Neural progenitor cell (in vitro differentiated cells): Measurements from ENCODE around the gene HTR2B. TPM values are rescaled to one million over a fixed set of nuclear protein-coding genes. Genes with fewer than 3 reads are reported as not detected.

Experiments used
- DNase-seq: peaks from one replicate; pipeline ENCODE4 v3.0.0-alpha.2; 2016; ENCODE audit warnings: low spot score
- H2AFZ ChIP-seq: fragments of 200-600 bp; sonication (generic); replicated peaks from 2 replicates; pipeline ENCODE4 v1.6.1; 2016; ENCODE audit warnings: antibody characterized with exemption
- H3F3A ChIP-seq: fragments of 200-600 bp; sonication (generic); 2 replicates; pipeline ENCODE4 v1.6.1; 2016; ENCODE audit warnings: antibody characterized with exemption, low read depth
- H3K27ac ChIP-seq: fragments of 200-600 bp; sonication (generic); 2 replicates; pipeline ENCODE4 v1.5.1; 2016; ENCODE audit warnings: mild to moderate bottlenecking
- H3K27me3 ChIP-seq: fragments of 200-600 bp; sonication (generic); 2 replicates; pipeline ENCODE4 v1.6.1; 2016; ENCODE audit warnings: mild to moderate bottlenecking, moderate library complexity
- H3K36me3 ChIP-seq: fragments of 200-600 bp; sonication (generic); 2 replicates; pipeline ENCODE4 v1.5.1; 2016
- H3K4me1 ChIP-seq: fragments of 200-600 bp; sonication (generic); 2 replicates; pipeline ENCODE4 v1.6.1; 2016; ENCODE audit warnings: mixed run types
- H3K4me2 ChIP-seq: fragments of 200-600 bp; sonication (generic); 2 replicates; pipeline ENCODE4 v1.6.1; 2016
- H3K4me3 ChIP-seq: fragments of 200-600 bp; sonication (generic); 2 replicates; pipeline ENCODE4 v1.5.1; 2016
- H3K79me2 ChIP-seq: fragments of 200-600 bp; sonication (generic); 2 replicates; pipeline ENCODE4 v1.6.1; 2016; ENCODE audit warnings: low read depth
- H3K9ac ChIP-seq: fragments of 200-600 bp; sonication (generic); 2 replicates; pipeline ENCODE4 v1.6.1; 2016
- H3K9me3 ChIP-seq: fragments of 200-600 bp; sonication (generic); 2 replicates; pipeline ENCODE4 v1.5.1; 2016; ENCODE audit warnings: low read depth
- H4K20me1 ChIP-seq: fragments of 200-600 bp; sonication (generic); 2 replicates; pipeline ENCODE4 v1.6.1; 2016; ENCODE audit warnings: low read depth
- H3K27ac Mint-ChIP-seq: 3 replicates; pipeline ENCODE4 v1.8.0; 2021; ENCODE audit warnings: mixed read lengths
- H3K27me3 Mint-ChIP-seq: 2 replicates; pipeline ENCODE4 v1.8.0; 2022; ENCODE audit warnings: low read depth, mild to moderate bottlenecking, inconsistent platforms, moderate library complexity, mixed read lengths; ENCODE audit not compliant: insufficient read depth
- H3K36me3 Mint-ChIP-seq: 3 replicates; pipeline ENCODE4 v1.8.0; 2021; ENCODE audit warnings: mixed read lengths
- H3K4me1 Mint-ChIP-seq: 3 replicates; pipeline ENCODE4 v1.8.0; 2021; ENCODE audit warnings: mixed read lengths
- H3K4me3 Mint-ChIP-seq: 3 replicates; pipeline ENCODE4 v1.8.0; 2021; ENCODE audit warnings: mild to moderate bottlenecking, moderate library complexity, mixed read lengths
- H3K9me3 Mint-ChIP-seq: 3 replicates; pipeline ENCODE4 v1.8.0; 2020; ENCODE audit warnings: mixed read lengths
- CTCF ChIP-seq: fragments of 200-600 bp; sonication (generic); IDR thresholded peaks from 2 replicates; pipeline ENCODE4 v1.5.1; 2017; ENCODE audit warnings: antibody characterized with exemption, mild to moderate bottlenecking
- EZH2 ChIP-seq: fragments of 200-600 bp; sonication (generic); IDR thresholded peaks from 2 replicates; pipeline ENCODE4 v1.6.1; 2017; ENCODE audit warnings: antibody characterized with exemption, mild to moderate bottlenecking, moderate library complexity
- EZH2phosphoT487 ChIP-seq: fragments of 200-600 bp; sonication (generic); IDR thresholded peaks from 2 replicates; pipeline ENCODE4 v1.6.1; 2017; ENCODE audit warnings: antibody characterized with exemption
- total RNA-seq: library from RNA; depleted of rRNA; stranded (reverse); fragments of >200 nt; gene quantifications from 2 replicates; pipeline ENCODE4 v1.2.3, GENCODE V29; 2015; ENCODE audit warnings: low replicate concordance

Gene HTR2B
- total RNA-seq, 1 donor from 2014 or later: not detected

GRCh38 chr2:231127936-231128335, 3.1 kb upstream of the HTR2B start:
- no peaks in the 10 kb centered on the region for H3K27me3 ChIP-seq
- Mint-ChIP-seq H3K36me3 (peaks cover 2% of the 10 kb centered on the region), H3K27me3 (no peaks in the 10 kb centered on the region), H3K4me1 (peaks cover 15% of the 10 kb centered on the region), H3K4me3 (no peak overlapping the region), H3K27ac (no peak overlapping the region), H3K9me3 (no peaks in the 10 kb centered on the region)
- no peak overlapping the region for H2AFZ ChIP-seq
- no peak overlapping the region for H3K4me2 ChIP-seq
- H3K79me2 ChIP-seq: no peaks in the 10 kb centered on the region
- DNase-seq: no peak
- peaks cover 19% of the 10 kb centered on the region for H3F3A ChIP-seq
- peaks cover 7% of the 10 kb centered on the region for H3K4me1 ChIP-seq
- no peak overlapping the region for H3K27ac ChIP-seq
- H3K4me3 ChIP-seq: no peak overlapping the region
- H4K20me1 ChIP-seq: peaks cover 12% of the 10 kb centered on the region
- TF ChIP-seq EZH2phosphoT487 (no peak), EZH2 (no peak), CTCF (no peak)
- H3K9me3 ChIP-seq: no peaks in the 10 kb centered on the region
- H3K9ac ChIP-seq: no peak overlapping the region
- no peaks in the 10 kb centered on the region for H3K36me3 ChIP-seq

GRCh38 chr2:231127480-231127879, 2.6 kb upstream of the HTR2B start:
- H3K4me1 Mint-ChIP-seq: peaks cover 15% of the 10 kb centered on the region
- H3F3A ChIP-seq: peaks cover 19% of the 10 kb centered on the region
- peaks cover 2% of the 10 kb centered on the region for H3K36me3 Mint-ChIP-seq
- no peaks in the 10 kb centered on the region for H3K79me2 ChIP-seq
- H4K20me1 ChIP-seq: peaks cover 12% of the 10 kb centered on the region
- no peaks in the 10 kb centered on the region for H3K9me3 Mint-ChIP-seq
- no peak for DNase-seq
- H3K9me3 ChIP-seq: no peaks in the 10 kb centered on the region
- no peak overlapping the region for H3K27ac Mint-ChIP-seq
- H3K4me3 Mint-ChIP-seq: no peak overlapping the region
- no peak overlapping the region for H3K4me3 ChIP-seq
- no peaks in the 10 kb centered on the region for H3K27me3 ChIP-seq
- TF ChIP-seq EZH2phosphoT487 (no peak), CTCF (no peak), EZH2 (no peak)
- no peaks in the 10 kb centered on the region for H3K27me3 Mint-ChIP-seq
- no peak overlapping the region for H3K9ac ChIP-seq
- no peak overlapping the region for H3K4me2 ChIP-seq
- no peak overlapping the region for H2AFZ ChIP-seq
- H3K4me1 ChIP-seq: peaks cover 7% of the 10 kb centered on the region
- H3K36me3 ChIP-seq: no peaks in the 10 kb centered on the region
- no peak overlapping the region for H3K27ac ChIP-seq

- H3K36me3 Mint-ChIP-seq: peaks cover 2% of the 10 kb centered on the region
- H3K27ac Mint-ChIP-seq: no peak overlapping the region
- Histone ChIP-seq H2AFZ (no peak overlapping the region), H3K4me1 (peaks cover 7% of the 10 kb centered on the region), H3K4me2 (no peak overlapping the region), H3F3A (peaks cover 25% of the 10 kb centered on the region), H3K27ac (no peak overlapping the region), H3K9me3 (no peaks in the 10 kb centered on the region), H3K9ac (no peak overlapping the region), H3K79me2 (no peaks in the 10 kb centered on the region), H3K36me3 (no peaks in the 10 kb centered on the region), H4K20me1 (peaks cover 12% of the 10 kb centered on the region), H3K4me3 (no peak overlapping the region), H3K27me3 (no peaks in the 10 kb centered on the region)
- H3K4me3 Mint-ChIP-seq: no peak overlapping the region
- no peak for TF ChIP-seq CTCF
- TF ChIP-seq EZH2: no peak
- TF ChIP-seq EZH2phosphoT487: no peak
- H3K4me1 Mint-ChIP-seq: peaks cover 15% of the 10 kb centered on the region
- H3K27me3 Mint-ChIP-seq: no peaks in the 10 kb centered on the region
- DNase-seq: no peak
- H3K9me3 Mint-ChIP-seq: no peaks in the 10 kb centered on the region
These were observed 1.3 kb upstream of the HTR2B start for GRCh38 chr2:231126123-231126522.
